K562 (cell line): ENCODE measurements around the gene PRMT2. TPM values are rescaled to one million over a fixed set of nuclear protein-coding genes. Genes with fewer than 3 reads are reported as not detected.
A peak's percentile ranks its signal among the peaks of the same experiment; 100 is the strongest.

ENCODE experiments used
- ATAC-seq: fragments of 200-7000 bp; cut with Tn5 transposase; 3 replicates; pipeline ENCODE4 v1.9.1; 2020; ENCODE audit warnings: moderate library complexity
- BruUV-seq: library from RNA; stranded (reverse); fragments of 400-500 nt; replicated peaks from 2 replicates; lab custom pipeline; 2021; lab: Mats Ljungman, UMichigan
- CTCF ChIA-PET: fragments of 300-600 bp; formaldehyde crosslinking; extraction: SDS; loops from one replicate; lab custom pipeline; 2021; ENCODE audit warnings: low intra/inter-chr PET ratio; lab: Yijun Ruan, JAX
- POLR2A ChIA-PET: fragments of 300-600, 350-650 bp; sonication (Branson Sonifier 250); formaldehyde crosslinking; extraction: SDS; loops from one replicate; lab custom pipeline; 2021; ENCODE audit warnings: antibody characterized with exemption, inconsistent platforms; lab: Yijun Ruan, JAX
- DNase-seq, 4 experiments: peaks; one replicate each; pipeline versions ENCODE4 v3.0.0 to v3.0.0-alpha.2; 2011 to 2018; ENCODE audit warnings: low spot score in 3 of 4, mixed read lengths in 3 of 4; ENCODE audit errors: extremely low read depth in 1 of 4
- FAIRE-seq: peaks from 2 replicates; lab custom pipeline; 2011; peaks lifted over from hg19 to GRCh38; lab: Jason Lieb, UNC
- H2AFZ ChIP-seq: 2 replicates; pipeline ENCODE4 v1.6.0; 2011; ENCODE audit warnings: low read depth, low read length, control low read depth, inconsistent platforms
- H3K27ac ChIP-seq: fragments of 200-600 bp; 3 replicates; pipeline ENCODE4 v1.8.0; 2011; ENCODE audit warnings: low read depth, mild to moderate bottlenecking, control low read depth, inconsistent platforms, low read length, moderate library complexity, mixed read lengths; ENCODE audit errors: extremely low read depth
- H3K27me3 ChIP-seq, 2 experiments: fragments of 300-600 bp in 1 of 2; 2 replicates in 1 of 2; 3 replicates in 1 of 2; pipeline versions ENCODE4 v1.6.0 to v1.8.0; 2011; ENCODE audit warnings: inconsistent platforms in 2 of 2, low read length in 2 of 2, mild to moderate bottlenecking in 1 of 2, mixed read lengths in 1 of 2, moderate library complexity in 1 of 2; ENCODE audit not compliant: control insufficient read depth in 2 of 2, insufficient read depth in 2 of 2
- H3K36me3 ChIP-seq: fragments of 300-600 bp; 3 replicates; pipeline ENCODE4 v1.8.0; 2011; ENCODE audit warnings: mild to moderate bottlenecking, low read length, inconsistent platforms; ENCODE audit not compliant: control insufficient read depth, insufficient read depth
- H3K4me1 ChIP-seq, 2 experiments: fragments of 200-600 bp in 1 of 2; replicated peaks in 1 of 2; 2 replicates in 1 of 2; 3 replicates in 1 of 2; pipeline versions ENCODE4 v1.5.1 to v1.8.0; 2011; ENCODE audit warnings: inconsistent platforms in 2 of 2, low read length in 2 of 2, mild to moderate bottlenecking in 1 of 2, mixed read lengths in 1 of 2, moderate library complexity in 1 of 2; ENCODE audit not compliant: control insufficient read depth in 2 of 2, insufficient read depth in 2 of 2
- H3K4me2 ChIP-seq: 2 replicates; pipeline ENCODE4 v1.6.1; 2011; ENCODE audit warnings: low read length, control low read depth, inconsistent platforms, mixed read lengths; ENCODE audit not compliant: insufficient read depth
- H3K4me3 ChIP-seq: fragments of 200-600 bp; sonication (generic), shearing (Covaris generic); 2 replicates; pipeline ENCODE4 v1.5.1; 2016; ENCODE audit warnings: control low read depth, inconsistent platforms
- H3K79me2 ChIP-seq: fragments of 200-600 bp; 3 replicates; pipeline ENCODE4 v1.8.0; 2011; ENCODE audit warnings: low read length, inconsistent platforms; ENCODE audit not compliant: control insufficient read depth, insufficient read depth
- H3K9ac ChIP-seq, 2 experiments: 2 replicates each; pipeline versions ENCODE4 v1.6.0 to v1.6.1; 2011; ENCODE audit warnings: low read depth in 2 of 2, low read length in 2 of 2, control low read depth in 1 of 2, inconsistent platforms in 1 of 2, mild to moderate bottlenecking in 1 of 2, mixed read lengths in 1 of 2; ENCODE audit not compliant: insufficient read depth in 1 of 2
- H3K9me1 ChIP-seq: one replicate; pipeline ENCODE4 v1.6.0; 2011; ENCODE audit warnings: inconsistent platforms, mild to moderate bottlenecking, low read length, moderate library complexity; ENCODE audit not compliant: control insufficient read depth, insufficient read depth
- H3K9me3 ChIP-seq: replicated peaks from 2 replicates; pipeline ENCODE4 v1.5.1; 2011; ENCODE audit warnings: low read depth, low read length, inconsistent platforms; ENCODE audit not compliant: control insufficient read depth, insufficient read depth
- H4K20me1 ChIP-seq: replicated peaks from 2 replicates; pipeline ENCODE4 v1.6.1; 2011; ENCODE audit warnings: low read length, inconsistent platforms, mixed read lengths; ENCODE audit not compliant: control insufficient read depth, insufficient read depth
- ARID2 ChIP-seq: fragments of 450-650 bp; IDR thresholded peaks from 2 replicates; pipeline ENCODE4 v1.6.1; 2017; ENCODE audit warnings: antibody characterized with exemption, mild to moderate bottlenecking
- CBFA2T3 ChIP-seq: fragments of 450-650 bp; IDR thresholded peaks from 2 replicates; pipeline ENCODE4 v1.6.1; 2017
- ESRRA ChIP-seq: fragments of 450-650 bp; IDR thresholded peaks from 2 replicates; pipeline ENCODE4 v1.6.1; 2014; ENCODE audit warnings: low read depth, mild to moderate bottlenecking, moderate library complexity, borderline replicate concordance
- ETV1 ChIP-seq: fragments of 450-650 bp; conservative IDR thresholded peaks from 2 replicates; pipeline ENCODE4 v1.6.1; 2016; ENCODE audit warnings: missing genetic modification characterization, control low read depth, low read depth, missing compliant biosample characterization
- JUN ChIP-seq, 2 experiments: sonication (generic) in 1 of 2; formaldehyde crosslinking in 1 of 2; IDR thresholded peaks; 2 replicates each; pipeline versions ENCODE4 v1.6.1 to v1.8.0; 2012 to 2022; ENCODE audit warnings: borderline replicate concordance in 2 of 2, mild to moderate bottlenecking in 2 of 2, improper control_type of control experiment in 1 of 2, low read depth in 1 of 2, low read length in 1 of 2, missing genetic modification reagents in 1 of 2
- MEIS2 ChIP-seq: fragments of 450-650 bp; IDR thresholded peaks from 2 replicates; pipeline ENCODE4 v1.6.1; 2014; ENCODE audit warnings: mild to moderate bottlenecking; ENCODE audit not compliant: partially characterized antibody
- NCOR1 ChIP-seq: fragments of 450-650 bp; IDR thresholded peaks from 2 replicates; pipeline ENCODE4 v1.6.1; 2016; ENCODE audit warnings: mild to moderate bottlenecking, moderate library complexity
- NR2C1 ChIP-seq, 2 experiments: fragments of 450-650 bp; IDR thresholded peaks; 2 replicates each; pipeline ENCODE4 v1.6.1; 2017; ENCODE audit warnings: mild to moderate bottlenecking in 2 of 2, antibody characterized with exemption in 1 of 2, inconsistent platforms in 1 of 2, missing compliant biosample characterization in 1 of 2, missing genetic modification characterization in 1 of 2
- NR2C2 ChIP-seq, 2 experiments: fragments of 200-800 bp in 1 of 2; sonication (Bioruptor generic) in 1 of 2; sonication (generic) in 1 of 2; formaldehyde crosslinking in 1 of 2; IDR thresholded peaks; 2 replicates each; pipeline versions ENCODE4 v1.6.1 to v1.8.0; 2016 to 2022; ENCODE audit warnings: mild to moderate bottlenecking in 1 of 2, missing compliant biosample characterization in 1 of 2, missing genetic modification characterization in 1 of 2, missing genetic modification reagents in 1 of 2
- PBX2 ChIP-seq, 2 experiments: IDR thresholded peaks in 1 of 2; conservative IDR thresholded peaks in 1 of 2; 2 replicates each; pipeline ENCODE4 v1.6.1; 2016; ENCODE audit warnings: low read depth in 2 of 2, mild to moderate bottlenecking in 1 of 2, missing compliant biosample characterization in 1 of 2, missing genetic modification characterization in 1 of 2, moderate library complexity in 1 of 2
- RCOR1 ChIP-seq, 2 experiments: IDR thresholded peaks; 2 replicates each; pipeline ENCODE4 v1.6.1; 2012; ENCODE audit warnings: low read depth in 2 of 2, low read length in 2 of 2, borderline replicate concordance in 1 of 2, improper control_type of control experiment in 1 of 2
- TAL1 ChIP-seq: fragments of 450-650 bp; IDR thresholded peaks from 2 replicates; pipeline ENCODE4 v1.6.1; 2016; ENCODE audit warnings: mild to moderate bottlenecking
- TEAD4 ChIP-seq, 2 experiments: sonication (generic) in 1 of 2; formaldehyde crosslinking in 1 of 2; IDR thresholded peaks; 2 replicates each; pipeline versions ENCODE4 v1.6.1 to v1.8.0; 2012 to 2022; ENCODE audit warnings: borderline replicate concordance in 1 of 2, inconsistent platforms in 1 of 2, low read length in 1 of 2, mild to moderate bottlenecking in 1 of 2, missing genetic modification reagents in 1 of 2
- THRAP3 ChIP-seq: fragments of 450-650 bp; IDR thresholded peaks from 2 replicates; pipeline ENCODE4 v1.6.1; 2016; ENCODE audit warnings: mild to moderate bottlenecking, inconsistent platforms, borderline replicate concordance
- ZBTB12 ChIP-seq: fragments of 250-450 bp; sonication (Bioruptor Pico); IDR thresholded peaks from 2 replicates; pipeline ENCODE4 v1.4.0; 2020
- WGBS: fragments of 100-300 bp; shearing (Covaris generic); methylation state at CpG from one replicate; pipeline ENCODE4 v1.1.6; 2016; ENCODE audit warnings: low coverage, mixed read lengths; ENCODE audit not compliant: insufficient coverage; ENCODE audit errors: missing lambda C conversion rate; 5-methylcytosine and 5-hydroxymethylcytosine counted together
- in situ Hi-C: fragments of 300-500 bp; cut with MboI; formaldehyde crosslinking; loops from 4 replicates; pipeline ENCODE4 v1.15.0; 2018; ENCODE audit warnings: inconsistent platforms, mixed read lengths
- intact Hi-C: fragments of 100-400 bp; cut with micrococcal nuclease; formaldehyde crosslinking; loops from 2 replicates; pipeline ENCODE4 v1.14.2; 2022
- polyA plus RNA-seq, 8 experiments: library from polyadenylated mRNA; depleted of rRNA in 4 of 8; stranded (reverse) in 5 of 8; unstranded in 3 of 8; fragments of >200 nt; fragmentation: Nextera tagmentation in 2 of 8; fragmentation: Illumina TruSeq in 1 of 8; extraction: Ambion mirVana in 2 of 8; extraction: Trizol in 1 of 8; gene quantifications; 2 replicates each; pipeline versions ENCODE4 v1.2.1 to v1.2.3, GENCODE V29; 2011 to 2014; ENCODE audit warnings: inconsistent platforms in 1 of 8, missing spikeins in 1 of 8
- total RNA-seq, 7 experiments: library from RNA; depleted of rRNA in 6 of 7; stranded (reverse); fragments of >200 nt in 6 of 7; fragmentation: Illumina TruSeq in 2 of 7; extraction: Trizol in 2 of 7; gene quantifications; 2 replicates each; pipeline versions ENCODE4 v1.2.1 to v1.2.3, GENCODE V29; 2011 to 2021; ENCODE audit warnings: low replicate concordance in 1 of 7

The PRMT2 gene
- total and polyA plus RNA-seq, 9 of the 15 experiments (the other 6 are each of a cell fraction or from before 2014, with no cell fraction given) = 37.2 to 85.7 (median 59.3) TPM

GRCh38 chr21:46627726-46628125, 7.7 kb upstream of the PRMT2 start:
- Histone ChIP-seq H3K4me3 (no peak overlapping the region), H3K9me3 (peaks cover 5% of the 10 kb centered on the region; the same call in 1 of the 2 replicates), H3K4me1 (peaks cover 0 to 6% of the 10 kb centered on the region in 2 experiments; a peak in 3 of 5 replicates), H3K36me3 (no peaks in the 10 kb centered on the region), H3K9me1 (no peaks in the 10 kb centered on the region), H4K20me1 (no peaks in the 10 kb centered on the region), H3K9ac (no peak overlapping the region), H3K4me2 (no peak overlapping the region), H2AFZ (no peak overlapping the region), H3K27ac (no peak overlapping the region), H3K27me3 (peaks cover 0 to 17% of the 10 kb centered on the region in 2 experiments; a peak in 2 of 5 replicates), H3K79me2 (no peaks in the 10 kb centered on the region)
- in situ Hi-C loops (no loop called here), intact Hi-C loops (no loop called here)
- ChIA-PET POLR2A (interaction anchor here (0.7 to 1.1 kb wide), 2 partner anchors 8 to 50 kb away, joined by 3 to 4 read pairs; partner anchors contain the start of gene PRMT2), CTCF (no interaction called here)
- no peak for FAIRE-seq
- peak; percentile 55 for ATAC-seq
- DNase-seq = no peak
- no TSS peak for BruUV-seq
- 4% methylated on average over 4 of the region's 4 CpGs for WGBS
- no peak for TF ChIP-seq ARID2
- peak; percentile 78 for TF ChIP-seq TEAD4 (IDR thresholded peaks at IDR 0.05; ENCODE audit: low read length)
- TF ChIP-seq TEAD4 (CRISPR knock-in tag; IDR thresholded peaks at IDR 0.05; ENCODE audit: borderline replicate concordance) = no peak
- peak; percentile 32; the same call in 1 of the 2 replicates for TF ChIP-seq NCOR1
- no peak for TF ChIP-seq NR2C1 (IDR thresholded peaks at IDR 0.05)
- TF ChIP-seq NR2C1 (tag; IDR thresholded peaks at IDR 0.05) = 0 out of 2 replicates have a peak, but pooled peaks have one; percentile 43
- TF ChIP-seq RCOR1 (IDR thresholded peaks at IDR 0.05; ENCODE audit: borderline replicate concordance in 1 of 2, low read depth in 2 of 2, low read length in 2 of 2) = peak in 1 of 2 experiments; percentile 83; a peak in 2 of 4 replicates
- TF ChIP-seq NR2C2 (CRISPR knock-in tag; IDR thresholded peaks at IDR 0.05) = no peak
- peak; percentile 47; the same call in 1 of the 2 replicates for TF ChIP-seq NR2C2 (tag; IDR thresholded peaks at IDR 0.05)
- peak; percentile 50; the same call in 1 of the 2 replicates for TF ChIP-seq ESRRA
- no peak for TF ChIP-seq ZBTB12
- peak; percentile 85 for TF ChIP-seq MEIS2
- no peak for TF ChIP-seq JUN (IDR thresholded peaks at IDR 0.05; ENCODE audit: borderline replicate concordance, low read depth, low read length)
- TF ChIP-seq JUN (CRISPR knock-in tag; IDR thresholded peaks at IDR 0.05; ENCODE audit: borderline replicate concordance) = no peak
- TF ChIP-seq PBX2 (CRISPR knock-in tag; IDR thresholded peaks at IDR 0.05; ENCODE audit: low read depth) = no peak
- TF ChIP-seq PBX2 (tag; conservative IDR thresholded peaks at IDR 0.05; ENCODE audit: low read depth) = peak; percentile 83
- peak; percentile 14; the same call in 1 of the 2 replicates for TF ChIP-seq ETV1 (tag)
- peak; percentile 70 for TF ChIP-seq CBFA2T3
- peak; percentile 60 for TF ChIP-seq TAL1
- no peak for TF ChIP-seq THRAP3
